OCI-LY1 (cell line): Measurements from ENCODE around the gene MAP6D1.
"Not testable (repeated sequence)": the region's sequence is repeated elsewhere in the genome, so short reads cannot be mapped to it uniquely, and the experiment has no call there.

Experiments
- H2AFZ ChIP-seq: fragments of 200-600 bp; sonication (generic), shearing (Covaris generic); 2 replicates; pipeline ENCODE4 v1.6.0; 2014; ENCODE audit warnings: antibody characterized with exemption, mild to moderate bottlenecking, low read length
- H3F3A ChIP-seq: fragments of 200-600 bp; sonication (generic), shearing (Covaris generic); 2 replicates; pipeline ENCODE4 v1.6.0; 2014; ENCODE audit warnings: mild to moderate bottlenecking, antibody characterized with exemption, low read length, moderate library complexity; ENCODE audit not compliant: insufficient read depth
- H3K27ac ChIP-seq: fragments of 200-600 bp; sonication (generic); 2 replicates; pipeline ENCODE4 v1.5.1; 2014; ENCODE audit warnings: low read length, mixed run types, mild to moderate bottlenecking, low read depth; ENCODE audit not compliant: poor library complexity, severe bottlenecking
- H3K27me3 ChIP-seq: fragments of 200-600 bp; sonication (generic); 2 replicates; pipeline ENCODE4 v1.6.0; 2014; ENCODE audit warnings: antibody characterized with exemption, mild to moderate bottlenecking, low read length, moderate library complexity; ENCODE audit not compliant: insufficient read depth
- H3K36me3 ChIP-seq: fragments of 200-600 bp; sonication (generic); 2 replicates; pipeline ENCODE4 v1.6.1; 2014; ENCODE audit warnings: mild to moderate bottlenecking, antibody characterized with exemption, low read length, moderate library complexity, mixed read lengths; ENCODE audit not compliant: insufficient read depth
- H3K4me1 ChIP-seq: fragments of 200-600 bp; sonication (generic); 2 replicates; pipeline ENCODE4 v1.5.1; 2014; ENCODE audit warnings: mild to moderate bottlenecking, low read length, moderate library complexity; ENCODE audit not compliant: insufficient read depth, severe bottlenecking
- H3K4me2 ChIP-seq: fragments of 200-600 bp; sonication (generic), shearing (Covaris generic); 2 replicates; pipeline ENCODE4 v1.6.1; 2014; ENCODE audit warnings: low read length
- H3K4me3 ChIP-seq: fragments of 200-600 bp; sonication (generic); 2 replicates; pipeline ENCODE4 v1.5.1; 2014; ENCODE audit warnings: low read length, low read depth, mild to moderate bottlenecking, mixed read lengths; ENCODE audit not compliant: poor library complexity, severe bottlenecking
- H3K79me2 ChIP-seq: fragments of 200-600 bp; shearing (Covaris generic); 2 replicates; pipeline ENCODE4 v1.6.1; 2016; ENCODE audit warnings: mixed run types, low read length, mixed read lengths; ENCODE audit not compliant: insufficient read depth
- H3K9ac ChIP-seq: fragments of 200-600 bp; sonication (generic), shearing (Covaris generic); 2 replicates; pipeline ENCODE4 v1.6.1; 2014; ENCODE audit warnings: mild to moderate bottlenecking, low read length, mixed read lengths
- H3K9me2 ChIP-seq: fragments of 200-600 bp; sonication (generic), shearing (Covaris generic); 2 replicates; pipeline ENCODE4 v1.6.1; 2014; ENCODE audit warnings: low read depth, mild to moderate bottlenecking, low read length, mixed read lengths
- H3K9me3 ChIP-seq: fragments of 200-600 bp; shearing (Covaris generic); 2 replicates; pipeline ENCODE4 v1.6.1; 2014; ENCODE audit warnings: low read length, mixed read lengths
- H4K20me1 ChIP-seq: fragments of 200-600 bp; sonication (generic), shearing (Covaris generic); 2 replicates; pipeline ENCODE4 v1.6.0; 2016; ENCODE audit warnings: mild to moderate bottlenecking, low read length; ENCODE audit not compliant: insufficient read depth
- EZH2 ChIP-seq: fragments of 200-600 bp; sonication (generic), shearing (Covaris generic); IDR thresholded peaks from 2 replicates; pipeline ENCODE4 v1.8.0; 2017; ENCODE audit warnings: borderline replicate concordance, mixed run types, mild to moderate bottlenecking, antibody characterized with exemption, low read length, moderate library complexity, mixed read lengths
- TF ChIP-seq, protein P1 (sequence below): fragments of 200-600 bp; sonication (generic), shearing (Covaris generic); IDR thresholded peaks from 2 replicates; pipeline ENCODE4 v1.5.1; 2017; ENCODE audit warnings: mild to moderate bottlenecking, antibody characterized with exemption, low read length, moderate library complexity, mixed read lengths

Gene MAP6D1

DNA sequence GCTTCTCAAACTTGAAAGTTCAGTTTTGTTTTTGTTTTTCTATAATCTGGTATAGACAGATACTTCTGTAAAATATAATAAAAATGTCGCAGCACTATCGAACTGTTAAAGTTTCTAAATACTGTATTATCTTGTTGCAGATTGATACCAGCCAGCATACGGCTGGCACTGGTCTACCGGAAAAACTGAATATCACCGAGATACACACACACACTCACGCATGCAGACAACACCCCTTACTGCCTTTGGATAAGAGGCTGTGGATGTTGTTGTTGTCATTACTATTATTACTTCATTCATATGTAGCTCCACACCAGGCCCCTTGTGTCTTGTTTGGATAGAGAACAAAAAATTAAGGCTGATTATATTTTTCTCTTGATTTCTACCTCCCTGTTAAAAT, 32.4 kb downstream of the MAP6D1 start:
- Histone ChIP-seq H3K36me3 (peaks cover 96% of the 10 kb centered on the region), H3K9ac (no peak overlapping the region), H3K79me2 (no peaks in the 10 kb centered on the region), H3F3A (no peaks in the 10 kb centered on the region), H3K27ac (no peak overlapping the region), H3K4me2 (no peak overlapping the region), H3K9me3 (no peaks in the 10 kb centered on the region), H2AFZ (no peak overlapping the region), H3K4me3 (no peak overlapping the region), H4K20me1 (0 out of 2 replicates have a peak, but pooled peaks cover 3% of the 10 kb centered on the region), H3K9me2 (no peaks in the 10 kb centered on the region), H3K27me3 (no peaks in the 10 kb centered on the region), H3K4me1 (no peaks in the 10 kb centered on the region)
- TF ChIP-seq EZH2, result no peak
- TF ChIP-seq, protein P1, sequence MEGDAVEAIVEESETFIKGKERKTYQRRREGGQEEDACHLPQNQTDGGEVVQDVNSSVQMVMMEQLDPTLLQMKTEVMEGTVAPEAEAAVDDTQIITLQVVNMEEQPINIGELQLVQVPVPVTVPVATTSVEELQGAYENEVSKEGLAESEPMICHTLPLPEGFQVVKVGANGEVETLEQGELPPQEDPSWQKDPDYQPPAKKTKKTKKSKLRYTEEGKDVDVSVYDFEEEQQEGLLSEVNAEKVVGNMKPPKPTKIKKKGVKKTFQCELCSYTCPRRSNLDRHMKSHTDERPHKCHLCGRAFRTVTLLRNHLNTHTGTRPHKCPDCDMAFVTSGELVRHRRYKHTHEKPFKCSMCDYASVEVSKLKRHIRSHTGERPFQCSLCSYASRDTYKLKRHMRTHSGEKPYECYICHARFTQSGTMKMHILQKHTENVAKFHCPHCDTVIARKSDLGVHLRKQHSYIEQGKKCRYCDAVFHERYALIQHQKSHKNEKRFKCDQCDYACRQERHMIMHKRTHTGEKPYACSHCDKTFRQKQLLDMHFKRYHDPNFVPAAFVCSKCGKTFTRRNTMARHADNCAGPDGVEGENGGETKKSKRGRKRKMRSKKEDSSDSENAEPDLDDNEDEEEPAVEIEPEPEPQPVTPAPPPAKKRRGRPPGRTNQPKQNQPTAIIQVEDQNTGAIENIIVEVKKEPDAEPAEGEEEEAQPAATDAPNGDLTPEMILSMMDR, result no peak

DNA sequence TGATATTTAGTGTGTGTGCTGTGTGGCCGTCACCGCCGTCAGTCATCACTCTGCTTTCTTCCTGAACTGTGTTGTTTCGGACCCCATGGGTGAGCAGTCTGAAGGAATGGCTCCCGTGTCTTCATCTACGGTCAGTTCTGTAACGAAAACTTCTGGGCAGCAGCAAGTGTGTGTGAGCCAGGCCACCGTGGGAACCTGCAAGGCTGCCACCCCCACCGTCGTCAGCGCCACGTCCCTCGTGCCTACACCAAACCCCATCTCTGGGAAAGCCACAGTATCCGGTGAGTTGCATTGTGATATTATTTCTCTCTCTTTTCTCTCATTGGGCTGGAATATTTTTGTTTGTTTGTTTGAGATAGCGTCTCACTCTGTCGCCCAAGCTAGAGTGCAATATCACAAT, 34.7 kb downstream of the MAP6D1 start:
- TF ChIP-seq, protein P1, result no peak
- no peak for TF ChIP-seq EZH2
- no peaks in the 10 kb centered on the region for H3K9me3 ChIP-seq
- no peak overlapping the region for H3K4me2 ChIP-seq
- no peak overlapping the region for H2AFZ ChIP-seq
- H3K4me1 ChIP-seq, result no peaks in the 10 kb centered on the region
- peaks cover 95% of the 10 kb centered on the region for H3K36me3 ChIP-seq
- no peaks in the 10 kb centered on the region for H3K27me3 ChIP-seq
- H3K27ac ChIP-seq, result no peak overlapping the region
- H3K4me3 ChIP-seq, result no peak overlapping the region
- H3K9ac ChIP-seq, result no peak overlapping the region
- no peaks in the 10 kb centered on the region for H3F3A ChIP-seq
- 0 out of 2 replicates have a peak, but pooled peaks cover 3% of the 10 kb centered on the region for H4K20me1 ChIP-seq
- H3K9me2 ChIP-seq, result no peaks in the 10 kb centered on the region
- no peaks in the 10 kb centered on the region for H3K79me2 ChIP-seq

DNA sequence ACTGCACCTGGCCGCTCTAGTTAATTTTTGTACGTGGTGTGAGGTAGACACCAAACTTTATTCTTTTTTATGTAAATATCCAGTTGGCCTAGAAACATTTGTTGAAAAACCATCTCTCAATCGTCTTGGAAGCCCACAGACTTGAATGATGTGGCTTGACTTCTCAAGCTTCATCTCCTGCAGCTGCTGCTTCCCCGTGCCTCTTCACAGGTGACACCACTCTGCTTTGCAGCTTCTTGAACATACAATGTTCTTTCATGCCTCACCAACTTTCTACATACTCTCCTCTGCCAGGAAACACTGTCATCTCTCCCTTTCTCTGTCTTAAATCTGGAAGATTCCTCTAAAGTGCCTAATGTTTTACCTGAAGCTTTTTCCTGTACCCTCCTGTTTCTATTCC, 35.6 kb downstream of the MAP6D1 start:
- Histone ChIP-seq H4K20me1 (0 out of 2 replicates have a peak, but pooled peaks cover 3% of the 10 kb centered on the region), H3K4me2 (no peak overlapping the region), H3K79me2 (no peaks in the 10 kb centered on the region), H3F3A (no peaks in the 10 kb centered on the region), H3K9me3 (no peaks in the 10 kb centered on the region), H3K4me1 (no peaks in the 10 kb centered on the region), H3K9me2 (no peaks in the 10 kb centered on the region), H3K27ac (no peak overlapping the region), H3K27me3 (no peaks in the 10 kb centered on the region), H2AFZ (no peak overlapping the region), H3K36me3 (peaks cover 93% of the 10 kb centered on the region), H3K9ac (no peak overlapping the region), H3K4me3 (no peak overlapping the region)
- TF ChIP-seq EZH2, result no peak
- TF ChIP-seq, protein P1, result no peak

DNA sequence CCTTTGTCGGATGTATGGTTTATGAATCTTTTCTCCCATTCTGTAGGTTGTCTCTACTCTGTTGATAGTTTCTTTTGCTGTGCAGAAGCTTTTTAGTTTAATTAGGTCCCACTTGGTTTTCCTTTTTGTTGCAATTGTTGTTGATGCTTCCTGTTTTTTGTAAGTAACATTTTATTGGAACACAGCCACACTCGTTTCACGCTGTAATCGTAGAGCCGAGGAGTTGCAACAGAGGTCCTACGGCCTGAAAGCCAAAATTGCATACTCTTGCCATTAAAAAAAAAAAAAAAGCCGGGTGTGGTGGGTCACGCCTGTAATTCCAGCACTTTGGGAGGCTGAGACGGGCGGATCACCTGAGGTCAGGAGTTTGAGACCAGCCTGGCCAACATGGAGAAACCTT, 40.9 kb downstream of the MAP6D1 start:
- H3K36me3 ChIP-seq, result peaks cover 92% of the 10 kb centered on the region
- not testable (repeated sequence) for H4K20me1 ChIP-seq, H3K79me2 ChIP-seq, H3K4me3 ChIP-seq, H2AFZ ChIP-seq, H3K9me2 ChIP-seq, H3K4me1 ChIP-seq, H3K4me2 ChIP-seq, H3K27me3 ChIP-seq, H3K9me3 ChIP-seq, H3F3A ChIP-seq, H3K27ac ChIP-seq, H3K9ac ChIP-seq
